ENCODE measurements around the gene MIEF2. TPM values are rescaled to one million over a fixed set of nuclear protein-coding genes. Genes with fewer than 3 reads are reported as not detected.

MIEF2 gene
- total RNA-seq, 1 donor from 2014 or later, result 12.0 TPM

- DNase-seq (no peak), ATAC-seq (no peak)
- H3K4me3 ChIP-seq, result no peak overlapping the region
- H3K27me3 ChIP-seq, result no peaks in the 10 kb centered on the region
- H3K27ac ChIP-seq, result no peak overlapping the region
- H3K9me3 ChIP-seq, result no peaks in the 10 kb centered on the region
- no peaks in the 10 kb centered on the region for H3K4me1 ChIP-seq
- TF ChIP-seq CTCF (IDR thresholded peaks at IDR 0.05), result no peak
- intact Hi-C loops (cut with DNase I), result no loop called here
- H3K36me3 ChIP-seq, result peaks cover 70% of the 10 kb centered on the region
These were observed 14.2 kb upstream of the MIEF2 start for GRCh38 chr17:18246109-18246725.

DNA sequence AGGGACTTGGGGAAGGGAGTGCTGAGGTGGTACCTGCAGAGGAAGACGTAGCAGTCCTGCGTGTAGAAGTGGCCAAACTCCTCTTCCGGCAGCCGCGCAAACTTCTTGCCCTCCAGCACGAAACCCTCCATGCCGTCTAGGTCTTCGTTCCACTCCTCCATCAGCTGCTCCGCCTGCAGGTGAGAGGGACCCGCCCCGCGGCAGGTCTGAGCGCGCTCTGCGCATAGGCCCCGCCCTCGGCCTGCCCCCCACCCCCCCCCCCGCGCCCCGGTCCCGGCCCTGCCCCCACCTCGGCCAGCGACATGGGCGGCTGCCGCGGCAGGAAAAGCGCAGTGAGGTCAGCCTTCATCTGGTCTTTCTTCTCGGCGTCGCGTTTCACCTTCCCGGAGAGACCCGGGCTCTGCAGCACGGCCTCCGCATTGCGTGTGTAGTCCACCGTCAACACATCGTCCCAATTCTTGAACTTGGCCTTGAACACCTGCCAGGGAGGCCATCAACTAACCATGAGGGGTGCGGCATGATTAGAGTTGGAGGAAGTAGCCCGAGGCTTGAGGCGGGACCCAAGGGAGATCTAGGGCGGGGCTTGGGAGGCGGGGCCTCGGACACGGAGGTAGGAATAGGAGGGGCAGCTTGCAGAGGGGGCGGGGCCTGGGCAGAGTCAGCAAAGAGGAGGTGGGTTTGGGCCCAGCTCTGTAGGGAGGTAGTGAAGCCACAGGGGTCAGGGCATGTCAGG lies 13.4 kb upstream of the MIEF2 start:
- Histone ChIP-seq H3K4me1 (no peaks in the 10 kb centered on the region), H3K9me3 (no peaks in the 10 kb centered on the region), H3K27me3 (no peaks in the 10 kb centered on the region), H3K36me3 (peaks cover 79% of the 10 kb centered on the region), H3K4me3 (no peak overlapping the region), H3K27ac (no peak overlapping the region)
- ATAC-seq (peak; percentile 90), DNase-seq (peak; percentile 94)
- intact Hi-C loops (cut with DNase I), result no loop called here
- no peak for TF ChIP-seq CTCF (IDR thresholded peaks at IDR 0.05)

- peaks cover 84% of the 10 kb centered on the region for H3K36me3 ChIP-seq
- ATAC-seq (no peak), DNase-seq (no peak)
- no peaks in the 10 kb centered on the region for H3K27me3 ChIP-seq
- no peak for TF ChIP-seq CTCF (IDR thresholded peaks at IDR 0.05)
- intact Hi-C loops (cut with DNase I), result no loop called here
- no peaks in the 10 kb centered on the region for H3K4me1 ChIP-seq
- no peak overlapping the region for H3K4me3 ChIP-seq
- peak overlapping the region; percentile 44 for H3K27ac ChIP-seq
- H3K9me3 ChIP-seq, result no peaks in the 10 kb centered on the region
These were observed 12.9 kb upstream of the MIEF2 start for GRCh38 chr17:18247613-18248001.

GRCh38 chr17:18248300-18248731 lies 12.1 kb upstream of the MIEF2 start:
- Histone ChIP-seq H3K4me1 (no peaks in the 10 kb centered on the region), H3K9me3 (no peaks in the 10 kb centered on the region), H3K36me3 (peaks cover 91% of the 10 kb centered on the region), H3K27ac (peak overlapping the region; percentile 44), H3K4me3 (no peak overlapping the region), H3K27me3 (no peaks in the 10 kb centered on the region)
- intact Hi-C loops (cut with DNase I), result no loop called here
- no peak for DNase-seq
- ATAC-seq, result peak; percentile 68
- TF ChIP-seq CTCF (IDR thresholded peaks at IDR 0.05), result peak; percentile 55

DNA sequence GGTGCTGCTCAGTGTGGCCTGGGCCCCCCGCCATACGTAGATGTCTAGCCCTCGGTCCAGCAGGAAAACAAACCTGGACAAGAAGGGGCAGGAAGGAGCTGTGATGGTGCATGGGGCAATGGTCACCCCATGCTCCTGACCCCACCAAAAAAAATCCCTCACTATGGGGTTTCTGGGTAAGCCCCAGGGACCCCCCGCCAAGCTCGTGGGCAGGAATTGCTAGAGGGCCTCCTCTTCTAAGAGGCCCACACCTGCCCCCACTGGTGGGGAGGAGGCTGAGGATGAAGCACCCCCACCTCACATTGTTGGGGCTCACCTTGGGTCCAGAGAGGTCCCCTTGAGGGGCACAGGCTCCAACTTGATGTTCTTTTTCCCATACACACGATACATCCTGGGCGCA lies 11.7 kb upstream of the MIEF2 start:
- Histone ChIP-seq H3K4me3 (no peak overlapping the region), H3K27me3 (no peaks in the 10 kb centered on the region), H3K9me3 (no peaks in the 10 kb centered on the region), H3K36me3 (peaks cover 94% of the 10 kb centered on the region), H3K4me1 (no peaks in the 10 kb centered on the region), H3K27ac (peak overlapping the region; percentile 6)
- intact Hi-C loops (cut with DNase I), result no loop called here
- no peak for TF ChIP-seq CTCF (IDR thresholded peaks at IDR 0.05)
- DNase-seq, result no peak
- no peak for ATAC-seq

Measured in upper lobe of right lung (tissue), 1 donor.